VCaP (cell line): Measurements from ENCODE around the gene HEG1.
A peak's percentile ranks its signal among the peaks of the same experiment; 100 is the strongest.

Experiments used
- H3K27ac ChIP-seq: fragments of 450-650 bp; 2 replicates; pipeline ENCODE4 v1.5.1; 2017
- CTCF ChIP-seq: fragments of 450-650 bp; conservative IDR thresholded peaks from 2 replicates; pipeline ENCODE4 v1.5.1; 2017; ENCODE audit warnings: mild to moderate bottlenecking, moderate library complexity

HEG1 gene

GRCh38 chr3:125058959-125059358 lies 3.2 kb upstream of the HEG1 start:
- no peak for TF ChIP-seq CTCF
- peak overlapping the region; percentile 54; the same call in 1 of the 2 replicates for H3K27ac ChIP-seq

- peak overlapping the region; percentile 54; the same call in 1 of the 2 replicates for H3K27ac ChIP-seq
- TF ChIP-seq CTCF: no peak
These were observed 2.7 kb upstream of the HEG1 start for GRCh38 chr3:125058529-125058928.

DNA sequence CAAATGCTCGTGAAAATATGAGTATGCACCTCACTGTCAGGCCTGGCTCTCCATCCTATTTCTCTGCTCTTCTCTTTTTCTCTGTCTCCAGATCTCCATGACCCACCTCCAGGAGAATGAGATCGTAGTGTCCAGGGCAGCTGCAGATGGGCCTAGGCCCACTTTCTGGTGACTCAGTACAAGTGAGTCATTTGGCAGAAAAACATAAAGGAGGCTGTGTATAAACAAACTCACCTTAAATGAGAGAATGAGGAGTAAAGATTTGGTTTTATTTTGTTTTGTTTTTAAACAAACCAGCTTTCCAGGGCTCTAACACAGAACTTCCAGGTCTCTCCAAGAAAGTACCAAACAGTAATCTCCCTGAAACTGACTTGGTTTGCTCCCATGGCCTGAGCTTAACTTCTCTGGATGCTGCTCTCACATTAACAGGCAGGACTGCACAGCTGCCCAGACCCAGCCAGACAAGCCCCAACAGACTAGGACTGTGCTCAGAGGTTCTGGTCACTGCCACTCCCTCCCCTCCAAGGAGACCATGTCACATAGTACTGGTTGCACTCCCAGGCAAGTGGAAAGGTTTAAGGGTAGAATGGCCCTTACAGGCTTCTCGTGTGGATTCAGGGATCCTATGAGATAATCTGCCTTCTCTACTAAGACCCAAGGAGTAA lies 1.5 kb upstream of the HEG1 start:
- TF ChIP-seq CTCF: no peak
- H3K27ac ChIP-seq: no peak overlapping the region; the same call in 1 of the 2 replicates

- TF ChIP-seq CTCF: peak; percentile 34
These were observed 375 bp downstream of the HEG1 start for GRCh38 chr3:125055331-125055912.

DNA sequence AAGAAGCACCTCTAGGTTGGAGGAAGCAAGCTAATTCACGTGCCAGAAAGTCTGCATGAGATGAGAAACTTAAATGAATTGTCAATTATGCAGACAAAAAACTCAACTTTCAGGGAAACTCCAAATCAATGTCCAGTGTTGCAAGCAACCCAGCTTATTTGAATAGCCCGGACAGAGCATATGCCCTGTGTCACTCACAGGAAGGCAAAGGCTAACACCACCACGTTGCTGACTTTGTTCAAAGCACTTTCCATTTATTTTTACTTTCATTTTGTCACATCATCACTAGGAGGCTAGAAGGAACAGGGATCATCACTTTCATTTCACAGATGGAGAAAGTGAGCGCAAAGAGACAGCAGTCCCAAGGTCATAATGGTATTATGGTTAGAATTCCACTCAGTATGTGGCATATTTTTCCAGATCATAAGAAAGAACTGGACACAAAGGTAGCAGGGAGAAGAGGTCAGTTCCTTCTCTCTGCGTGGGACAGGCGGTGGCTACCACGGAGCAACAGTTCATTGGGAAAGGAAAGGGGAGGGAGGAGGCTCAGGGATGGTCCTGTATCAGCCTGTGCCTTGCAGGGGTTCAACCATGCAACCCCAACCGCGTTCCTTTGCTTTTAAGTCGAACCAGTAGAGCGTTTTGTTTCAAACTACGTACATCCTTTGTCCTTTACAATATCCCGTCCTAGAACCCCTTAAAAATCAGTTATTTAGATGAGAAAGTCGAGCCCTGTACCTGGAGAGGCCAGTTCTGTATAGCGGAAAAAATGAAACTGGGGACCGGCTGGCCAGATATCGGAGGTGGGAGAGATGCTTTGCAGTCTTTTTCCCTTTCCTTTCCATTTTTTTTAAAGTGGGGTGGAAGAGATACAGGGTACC lies 1.1 kb downstream of the HEG1 start:
- H3K27ac ChIP-seq: peak overlapping the region; percentile 79
- peak; percentile 14; the same call in 1 of the 2 replicates for TF ChIP-seq CTCF

More at GRCh38 chr3:125055331-125055912, 375 bp downstream of the HEG1 start:
- H3K27ac ChIP-seq: peak overlapping the region; percentile 79

DNA sequence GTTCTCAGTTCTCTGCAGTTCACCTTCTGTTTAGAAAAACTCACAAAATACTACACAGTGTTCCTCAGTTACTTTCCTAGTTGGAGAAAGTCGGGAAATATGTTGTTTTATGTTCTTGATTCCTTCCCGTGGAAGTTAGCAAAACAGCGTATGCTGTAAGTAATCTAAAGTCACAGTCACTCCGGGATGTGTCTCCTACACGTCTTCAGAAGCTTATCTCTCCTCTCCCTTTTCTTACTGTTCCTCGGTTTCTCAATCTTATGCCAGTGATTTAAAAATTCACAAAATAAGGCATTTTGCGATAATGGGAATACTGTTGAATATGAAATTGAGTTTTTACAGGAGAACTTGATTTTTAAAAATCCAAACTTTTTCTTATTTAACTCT lies 1.7 kb downstream of the HEG1 start:
- H3K27ac ChIP-seq: peak overlapping the region; percentile 79
- TF ChIP-seq CTCF: no peak

DNA sequence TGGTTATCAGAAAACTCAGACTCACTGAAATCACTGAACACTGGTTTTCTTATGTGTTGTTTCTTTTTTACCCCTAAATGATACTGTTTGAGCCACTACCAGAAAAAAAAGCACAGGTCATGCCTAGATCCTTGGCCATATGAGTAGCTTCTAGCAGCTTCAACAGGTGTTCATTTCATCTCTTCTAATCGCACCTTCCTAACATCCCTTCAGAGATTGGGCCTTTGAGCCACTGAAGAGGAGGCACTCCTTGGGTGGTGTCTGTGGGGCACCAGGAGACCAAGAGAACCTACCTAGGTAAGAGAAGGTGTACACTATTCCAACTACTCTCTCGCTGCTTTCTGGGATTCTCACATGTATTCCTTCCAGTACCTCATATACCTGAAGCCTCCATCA lies 2.5 kb downstream of the HEG1 start:
- no peak for TF ChIP-seq CTCF
- H3K27ac ChIP-seq: peak overlapping the region; percentile 16; the same call in 1 of the 2 replicates
